Measurements from ENCODE around the gene ABCD3. TPM values are rescaled to one million over a fixed set of nuclear protein-coding genes. Genes with fewer than 3 reads are reported as not detected.

ABCD3 gene
- polyA plus RNA-seq, 3 donors: 7.8 to 24.9 (median 21.0) TPM

- H3K36me3 Mint-ChIP-seq: no peaks in the 10 kb centered on the region
- TF ChIP-seq, protein P1, sequence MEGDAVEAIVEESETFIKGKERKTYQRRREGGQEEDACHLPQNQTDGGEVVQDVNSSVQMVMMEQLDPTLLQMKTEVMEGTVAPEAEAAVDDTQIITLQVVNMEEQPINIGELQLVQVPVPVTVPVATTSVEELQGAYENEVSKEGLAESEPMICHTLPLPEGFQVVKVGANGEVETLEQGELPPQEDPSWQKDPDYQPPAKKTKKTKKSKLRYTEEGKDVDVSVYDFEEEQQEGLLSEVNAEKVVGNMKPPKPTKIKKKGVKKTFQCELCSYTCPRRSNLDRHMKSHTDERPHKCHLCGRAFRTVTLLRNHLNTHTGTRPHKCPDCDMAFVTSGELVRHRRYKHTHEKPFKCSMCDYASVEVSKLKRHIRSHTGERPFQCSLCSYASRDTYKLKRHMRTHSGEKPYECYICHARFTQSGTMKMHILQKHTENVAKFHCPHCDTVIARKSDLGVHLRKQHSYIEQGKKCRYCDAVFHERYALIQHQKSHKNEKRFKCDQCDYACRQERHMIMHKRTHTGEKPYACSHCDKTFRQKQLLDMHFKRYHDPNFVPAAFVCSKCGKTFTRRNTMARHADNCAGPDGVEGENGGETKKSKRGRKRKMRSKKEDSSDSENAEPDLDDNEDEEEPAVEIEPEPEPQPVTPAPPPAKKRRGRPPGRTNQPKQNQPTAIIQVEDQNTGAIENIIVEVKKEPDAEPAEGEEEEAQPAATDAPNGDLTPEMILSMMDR (IDR thresholded peaks at IDR 0.05): no peak
- H3K27me3 ChIP-seq (ENCODE audit: control insufficient read depth in 2 of 2, insufficient read depth in 2 of 2, low read length in 2 of 2): no peaks in the 10 kb centered on the region
- WGBS (ENCODE audit: insufficient coverage): no CpG with 5 or more reads among the region's 3 CpGs
- H3K4me2 ChIP-seq (replicated peaks; ENCODE audit: extremely low read depth, low read length, poor library complexity, severe bottlenecking): no peak overlapping the region
- no peak overlapping the region for H3K4me3 ChIP-seq (replicated peaks in 1 of 3; ENCODE audit: low read depth in 2 of 3, low read length in 3 of 3)
- H3K4me1 Mint-ChIP-seq: peaks cover 6% of the 10 kb centered on the region
- no peaks in the 10 kb centered on the region for H4K20me1 ChIP-seq (ENCODE audit: insufficient read depth, low read length)
- no peaks in the 10 kb centered on the region for H3K9me3 Mint-ChIP-seq
- no peak overlapping the region for H3K27ac Mint-ChIP-seq
- H3K9ac ChIP-seq (ENCODE audit: insufficient read depth, low read length, poor library complexity, severe bottlenecking): no peak overlapping the region
- no peak overlapping the region for H3K4me3 Mint-ChIP-seq
- peaks cover 2 to 6% (median 3%) of the 10 kb centered on the region in 3 donors for H3K27me3 Mint-ChIP-seq (ENCODE audit: low read depth in 3 of 3)
- H3K4me1 ChIP-seq (ENCODE audit: control insufficient read depth in 1 of 2, insufficient read depth in 2 of 2, low read length in 2 of 2): peaks cover 0 to 9% of the 10 kb centered on the region in 2 donors
- intact Hi-C loops (cut with micrococcal nuclease): no loop called here
- H3K79me2 ChIP-seq (ENCODE audit: insufficient read depth, low read length): no peaks in the 10 kb centered on the region
- no peaks in the 10 kb centered on the region for H3K36me3 ChIP-seq (replicated peaks in 1 of 2; ENCODE audit: control insufficient read depth in 1 of 2, insufficient read depth in 2 of 2, low read length in 2 of 2)
- H3K9me3 ChIP-seq (replicated peaks in 1 of 2; ENCODE audit: control insufficient read depth in 1 of 2, insufficient read depth in 1 of 2, low read length in 2 of 2): no peaks in the 10 kb centered on the region
- no peak for DNase-seq
- H3K27ac ChIP-seq (ENCODE audit: low read depth in 1 of 2, low read length in 2 of 2): no peak overlapping the region
- H2AFZ ChIP-seq (ENCODE audit: insufficient read depth, low read depth, low read length, poor library complexity, severe bottlenecking): no peak overlapping the region
These were observed 18.7 kb upstream of the ABCD3 start for GRCh38 chr1:94399453-94399852.

GRCh38 chr1:94401206-94401605 lies 17.0 kb upstream of the ABCD3 start:
- Histone ChIP-seq H3K36me3 (replicated peaks in 1 of 2; ENCODE audit: control insufficient read depth in 1 of 2, insufficient read depth in 2 of 2, low read length in 2 of 2) (no peaks in the 10 kb centered on the region), H3K9ac (ENCODE audit: insufficient read depth, low read length, poor library complexity, severe bottlenecking) (no peak overlapping the region), H3K4me2 (replicated peaks; ENCODE audit: extremely low read depth, low read length, poor library complexity, severe bottlenecking) (no peak overlapping the region), H3K4me1 (ENCODE audit: control insufficient read depth in 1 of 2, insufficient read depth in 2 of 2, low read length in 2 of 2) (peaks cover 0 to 9% of the 10 kb centered on the region in 2 donors), H3K27me3 (ENCODE audit: control insufficient read depth in 2 of 2, insufficient read depth in 2 of 2, low read length in 2 of 2) (no peaks in the 10 kb centered on the region), H3K4me3 (replicated peaks in 1 of 3; ENCODE audit: low read depth in 2 of 3, low read length in 3 of 3) (no peak overlapping the region), H2AFZ (ENCODE audit: insufficient read depth, low read depth, low read length, poor library complexity, severe bottlenecking) (no peak overlapping the region), H3K27ac (ENCODE audit: low read depth in 1 of 2, low read length in 2 of 2) (no peak overlapping the region), H4K20me1 (ENCODE audit: insufficient read depth, low read length) (no peaks in the 10 kb centered on the region), H3K79me2 (ENCODE audit: insufficient read depth, low read length) (no peaks in the 10 kb centered on the region), H3K9me3 (replicated peaks in 1 of 2; ENCODE audit: control insufficient read depth in 1 of 2, insufficient read depth in 1 of 2, low read length in 2 of 2) (no peaks in the 10 kb centered on the region)
- Mint-ChIP-seq H3K4me3 (no peak overlapping the region), H3K27ac (no peak overlapping the region), H3K4me1 (peaks cover 6% of the 10 kb centered on the region), H3K9me3 (peaks cover 0 to 2% (median 0%) of the 10 kb centered on the region in 7 donors), H3K36me3 (no peaks in the 10 kb centered on the region), H3K27me3 (ENCODE audit: low read depth in 3 of 3) (peaks cover 0 to 6% (median 3%) of the 10 kb centered on the region in 3 donors)
- WGBS (ENCODE audit: insufficient coverage): no CpG with 5 or more reads among the region's 4 CpGs
- intact Hi-C loops (cut with micrococcal nuclease): no loop called here
- no peak for DNase-seq
- TF ChIP-seq, protein P1 (IDR thresholded peaks at IDR 0.05): no peak
